GM18499 (cell line): ENCODE results near the gene SEZ6L2.
"Not testable (repeated sequence)": the region's sequence is repeated elsewhere in the genome, so short reads cannot be mapped to it uniquely, and the experiment has no call there.

ENCODE experiments used
- ATAC-seq: cut with Tn5 transposase; IDR thresholded peaks from one replicate; pipeline ENCODE4 v1.9.1; 2021; ENCODE audit warnings: moderate number of reproducible peaks; ENCODE audit not compliant: insufficient read depth, unreplicated experiment

Gene SEZ6L2

GRCh38 chr16:29891525-29892457 is 7.6 kb downstream of the SEZ6L2 start:
- ATAC-seq = no peak

DNA sequence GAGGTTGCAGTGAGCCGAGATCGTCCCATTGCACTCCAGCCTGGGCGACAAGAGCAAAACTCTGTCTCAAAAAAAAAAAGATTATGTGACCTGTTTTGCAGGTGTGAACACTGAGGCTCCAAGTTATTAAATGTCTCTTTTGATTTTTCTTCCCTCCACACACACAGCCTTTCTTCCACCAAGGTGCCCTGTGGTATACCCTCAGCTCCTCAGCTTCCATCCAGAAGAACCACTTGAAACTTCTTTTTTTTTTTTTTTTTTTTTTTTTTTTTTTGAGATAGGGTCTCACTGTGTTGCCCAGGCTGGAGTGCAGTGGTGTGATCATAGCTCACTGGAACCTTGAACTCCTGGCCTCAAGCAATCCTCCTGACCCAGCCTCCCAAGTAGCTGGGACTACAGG is 10.0 kb downstream of the SEZ6L2 start:
- ATAC-seq = not testable (repeated sequence)

GRCh38 chr16:29883987-29884386 is 15.4 kb downstream of the SEZ6L2 start:
- ATAC-seq = no peak

DNA sequence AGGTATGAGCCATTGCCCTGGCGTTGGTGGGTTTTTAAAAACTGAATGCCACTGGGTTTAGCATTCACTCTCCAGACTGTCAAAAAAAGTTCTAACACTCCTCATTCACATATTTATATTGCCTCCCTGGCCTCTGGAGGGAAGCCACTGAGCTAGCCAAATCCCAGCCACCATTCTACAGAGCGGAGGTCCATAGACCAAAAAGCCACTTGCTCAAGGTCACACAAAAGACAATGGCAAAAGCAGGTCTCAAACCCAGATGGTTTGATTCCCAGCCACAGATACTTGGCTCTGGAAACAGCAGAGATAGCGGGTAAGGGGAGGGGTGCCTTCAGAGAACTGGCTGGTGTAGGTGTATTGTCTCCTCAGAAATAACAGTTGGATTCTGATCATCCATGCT is 18.3 kb downstream of the SEZ6L2 start:
- ATAC-seq = no peak

DNA sequence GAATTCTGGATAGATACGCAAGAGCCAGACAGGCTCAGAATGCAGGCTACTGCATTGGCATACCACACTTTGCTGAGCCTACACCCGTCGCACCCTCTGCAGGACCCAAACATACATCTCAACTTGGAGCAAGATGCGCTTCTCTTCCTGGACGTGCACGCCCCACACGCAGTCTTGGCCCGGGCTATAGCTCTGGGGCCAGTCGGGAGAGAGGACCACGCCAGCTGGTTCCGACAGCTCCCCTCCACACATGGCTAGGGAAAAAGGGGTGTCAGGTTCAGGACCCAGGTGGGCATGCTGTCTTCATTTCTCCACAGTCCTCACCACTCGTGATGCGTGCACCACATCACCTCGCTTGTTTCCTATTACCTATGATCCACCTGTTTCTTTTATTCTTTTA is 21.2 kb downstream of the SEZ6L2 start:
- ATAC-seq = no peak

GRCh38 chr16:29877266-29877961 is 21.9 kb downstream of the SEZ6L2 start:
- no peak for ATAC-seq

DNA sequence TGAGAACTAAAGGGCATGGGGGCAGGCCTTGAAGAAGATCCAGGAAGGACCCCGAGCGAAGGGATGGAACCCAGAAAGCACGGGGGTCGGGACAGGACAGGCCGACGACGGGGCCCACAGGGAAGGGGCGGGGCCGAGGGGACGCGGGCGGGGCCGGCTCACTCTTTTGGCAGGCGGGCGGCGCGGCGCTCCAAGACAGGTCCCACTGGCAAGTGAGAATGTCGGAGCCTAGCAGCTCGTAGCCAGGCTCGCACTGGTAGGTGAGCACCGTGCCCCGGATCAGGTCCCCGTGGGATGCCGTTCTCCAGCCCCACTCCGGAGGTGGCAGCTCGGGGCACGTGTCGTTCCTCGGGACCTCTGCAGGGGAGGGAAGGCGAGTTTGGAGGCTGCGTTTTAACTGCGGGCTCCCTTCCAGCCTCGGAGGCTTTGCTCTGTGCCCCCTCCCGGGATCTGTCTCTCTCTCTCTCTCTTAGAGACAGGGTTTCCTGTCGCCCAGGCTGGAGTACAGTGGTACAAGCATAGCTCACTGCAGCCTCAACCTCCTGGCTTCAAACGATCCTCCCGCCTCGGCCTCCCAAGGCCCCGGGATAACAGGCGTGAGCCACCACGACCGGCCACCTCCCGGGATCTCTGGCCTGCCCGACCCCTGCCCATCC is 22.6 kb downstream of the SEZ6L2 start:
- no peak for ATAC-seq

GRCh38 chr16:29876217-29876593 is 23.1 kb downstream of the SEZ6L2 start:
- ATAC-seq = no peak

GRCh38 chr16:29875206-29875605 is 24.1 kb downstream of the SEZ6L2 start:
- ATAC-seq = no peak

GRCh38 chr16:29873319-29873718 is 26.0 kb downstream of the SEZ6L2 start:
- no peak for ATAC-seq

- ATAC-seq = no peak
These were observed 27.4 kb downstream of the SEZ6L2 start for GRCh38 chr16:29871822-29872546.

GRCh38 chr16:29869067-29869466 is 30.3 kb downstream of the SEZ6L2 start:
- ATAC-seq = not testable (repeated sequence)

- no peak for ATAC-seq
These were observed 30.8 kb downstream of the SEZ6L2 start for GRCh38 chr16:29868396-29869009.

GRCh38 chr16:29864205-29864604 is 35.1 kb downstream of the SEZ6L2 start:
- ATAC-seq = no peak

- no peak for ATAC-seq
These were observed 35.7 kb downstream of the SEZ6L2 start for GRCh38 chr16:29863669-29863984.

GRCh38 chr16:29862884-29863668 is 36.3 kb downstream of the SEZ6L2 start, which contains the start of gene CDIPT:
Gene CDIPT, minus strand, starts transcription at chr16:29863226. Its CDS starts 369 bp downstream, at chr16:29862857.
- ATAC-seq = peak; percentile 82

GRCh38 chr16:29862383-29862883 is 36.9 kb downstream of the SEZ6L2 start:
- ATAC-seq = no peak

DNA sequence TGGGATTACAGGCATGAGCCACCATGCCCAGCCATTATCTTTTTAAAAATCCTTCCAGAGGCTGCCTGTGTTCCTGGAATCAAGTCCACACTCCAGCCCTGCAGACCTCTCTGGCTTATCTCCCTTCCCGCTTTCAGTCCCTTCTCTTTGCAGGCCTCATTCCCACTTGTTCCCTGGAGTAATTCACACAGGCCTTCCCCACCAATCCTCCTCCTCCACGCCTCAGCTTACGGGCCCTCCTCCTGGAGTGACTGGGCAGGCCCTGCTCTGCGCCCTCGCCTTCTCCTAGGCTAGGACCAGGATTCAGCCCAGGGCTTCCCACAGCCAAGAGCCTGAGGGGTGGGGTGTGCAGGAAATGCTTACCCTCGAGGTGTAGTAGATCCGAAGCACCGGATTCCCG is 39.1 kb downstream of the SEZ6L2 start:
- no peak for ATAC-seq

- no peak for ATAC-seq
These were observed 40.4 kb downstream of the SEZ6L2 start for GRCh38 chr16:29858974-29859373.
